Thoracic aorta (tissue), 2 donors: ENCODE results near the gene PTBP1. TPM values are rescaled to one million over a fixed set of nuclear protein-coding genes. Genes with fewer than 3 reads are reported as not detected.
A peak's percentile ranks its signal among the peaks of the same experiment; 100 is the strongest.
"Not testable (repeated sequence)": the region's sequence is repeated elsewhere in the genome, so short reads cannot be mapped to it uniquely, and the experiment has no call there.

Experiments used
- ATAC-seq: fragments of 150-250 bp; one replicate; pipeline ENCODE4 v1.8.0; 2017; ENCODE audit warnings: low read depth; ENCODE audit not compliant: insufficient number of reproducible peaks, low FRiP score
- DNase-seq: peaks from one replicate; pipeline ENCODE4 v3.0.0-alpha.2; 2020; ENCODE audit warnings: low spot score
- H3K27ac ChIP-seq, 2 donors: fragments of 200-600 bp; sonication (generic); 1 replicate in 1 of 2; 2 replicates in 1 of 2; pipeline ENCODE4 v1.5.1; 2016; ENCODE audit warnings: mild to moderate bottlenecking in 2 of 2, moderate library complexity in 2 of 2
- H3K27me3 ChIP-seq: fragments of 200-600 bp; sonication (generic); replicated peaks from 2 replicates; pipeline ENCODE4 v1.6.0; 2016; ENCODE audit warnings: mild to moderate bottlenecking; ENCODE audit not compliant: insufficient read depth
- H3K36me3 ChIP-seq: fragments of 200-600 bp; sonication (generic); one replicate; pipeline ENCODE4 v1.5.1; 2016
- H3K4me1 ChIP-seq, 2 donors: fragments of 200-600 bp; sonication (generic); 1 replicate in 1 of 2; 2 replicates in 1 of 2; pipeline versions ENCODE4 v1.5.1 to v1.6.0; 2016; ENCODE audit warnings: low read depth in 2 of 2, mild to moderate bottlenecking in 1 of 2; ENCODE audit not compliant: control insufficient read depth in 1 of 2
- H3K4me3 ChIP-seq: fragments of 200-600 bp; sonication (generic); 2 replicates; pipeline ENCODE4 v1.5.1; 2016; ENCODE audit warnings: mild to moderate bottlenecking
- H3K9me3 ChIP-seq: fragments of 200-600 bp; sonication (generic); 2 replicates; pipeline ENCODE4 v1.5.1; 2016
- CTCF ChIP-seq: fragments of 200-600 bp; sonication (generic); IDR thresholded peaks from one replicate; pipeline ENCODE4 v1.5.1; 2019; ENCODE audit warnings: antibody characterized with exemption
- total RNA-seq, 2 donors: library from RNA; depleted of rRNA; stranded (reverse); fragments of >200 nt; gene quantifications; one replicate each; pipeline versions ENCODE4 v1.1.0 to v1.2.3, GENCODE V29; 2016

PTBP1 gene
- total RNA-seq, 2 donors from 2014 or later, result 149 to 163 TPM

- H3K4me3 ChIP-seq, result no peak overlapping the region
- H3K27me3 ChIP-seq, result peaks cover 7% of the 10 kb centered on the region
- H3K36me3 ChIP-seq, result no peaks in the 10 kb centered on the region
- DNase-seq (no peak), ATAC-seq (no peak)
- H3K4me1 ChIP-seq, result peaks cover 1 to 15% of the 10 kb centered on the region in 2 donors
- H3K9me3 ChIP-seq, result no peaks in the 10 kb centered on the region
- TF ChIP-seq CTCF, result no peak
- no peak overlapping the region for H3K27ac ChIP-seq
These were observed 51.2 kb downstream of the PTBP1 start for GRCh38 chr19:848386-848921.

DNA sequence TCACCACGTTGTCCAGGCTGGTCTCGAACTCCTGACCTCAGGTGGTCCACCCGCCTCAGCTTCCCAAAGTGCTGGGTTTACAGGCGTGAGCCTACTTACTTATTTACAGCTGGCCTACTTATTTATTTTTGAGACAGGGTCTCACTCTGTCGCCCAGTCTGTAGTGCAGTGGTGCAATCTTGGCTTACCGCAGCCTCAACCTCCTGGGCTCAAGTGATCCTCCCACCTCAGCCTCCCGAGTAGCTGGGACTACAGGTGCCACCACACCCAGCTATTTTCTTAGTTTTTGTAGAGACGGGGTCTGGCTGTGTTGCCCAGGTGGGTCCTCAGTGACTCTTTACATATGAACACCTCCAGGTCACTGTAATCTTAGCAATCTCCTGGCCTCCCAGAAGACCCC is 51.9 kb downstream of the PTBP1 start:
- H3K4me1 ChIP-seq, result peaks cover 0 to 11% of the 10 kb centered on the region in 2 donors
- H3K9me3 ChIP-seq, H3K27me3 ChIP-seq, H3K4me3 ChIP-seq, ATAC-seq, DNase-seq, H3K27ac ChIP-seq, H3K36me3 ChIP-seq: not testable (repeated sequence)

DNA sequence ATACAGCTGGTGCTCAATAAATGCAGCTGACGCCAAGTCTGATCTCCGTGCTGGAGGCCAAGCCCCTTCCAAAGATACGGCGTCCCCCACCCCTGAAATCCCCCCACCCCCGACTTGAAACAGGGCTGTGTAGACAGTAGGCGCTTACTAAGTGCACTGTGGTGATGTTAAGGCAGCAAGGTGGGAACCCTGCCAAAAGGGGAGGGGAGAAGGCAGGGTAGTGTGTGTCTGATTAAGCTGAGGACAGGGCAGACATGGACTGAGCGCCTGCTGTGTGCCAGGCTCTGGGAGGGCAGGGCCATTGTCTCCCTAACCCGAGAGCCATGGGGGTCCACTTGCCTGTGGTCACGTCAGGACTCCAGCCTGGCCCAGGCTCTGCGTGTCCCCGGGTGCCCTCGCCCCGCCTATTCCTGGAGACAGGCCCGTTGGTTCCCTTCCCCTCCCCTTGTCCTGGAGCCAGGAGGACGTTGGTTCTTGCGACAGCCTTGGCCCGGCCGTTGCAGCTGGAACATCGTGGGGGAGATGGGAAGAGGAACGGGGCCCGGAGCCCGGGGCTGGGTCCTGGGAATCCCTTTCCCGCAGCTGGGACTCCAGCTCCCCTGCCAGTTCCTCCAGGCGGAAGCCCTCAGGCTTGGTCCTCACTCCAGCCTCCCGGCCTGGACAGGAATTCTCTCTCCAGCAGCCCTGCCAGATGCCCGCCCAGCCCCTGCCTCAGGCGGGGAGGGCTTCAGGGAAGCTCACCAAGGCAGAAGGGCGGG is 53.1 kb downstream of the PTBP1 start:
- peak; percentile 62 for ATAC-seq
- H3K27me3 ChIP-seq, result peaks cover 7% of the 10 kb centered on the region
- no peak for TF ChIP-seq CTCF
- H3K4me3 ChIP-seq, result peak overlapping the region; percentile 48
- DNase-seq, result peak; percentile 61
- H3K27ac ChIP-seq, result peak overlapping the region; percentile 19 to 28
- H3K36me3 ChIP-seq, result no peaks in the 10 kb centered on the region
- no peaks in the 10 kb centered on the region for H3K9me3 ChIP-seq
- peaks cover 0 to 11% of the 10 kb centered on the region in 2 donors for H3K4me1 ChIP-seq

GRCh38 chr19:850979-851335 is 53.7 kb downstream of the PTBP1 start:
- peaks cover 0 to 11% of the 10 kb centered on the region in 2 donors for H3K4me1 ChIP-seq
- no peak for ATAC-seq
- H3K4me3 ChIP-seq, result peak overlapping the region; percentile 48
- TF ChIP-seq CTCF, result no peak
- H3K36me3 ChIP-seq, result no peaks in the 10 kb centered on the region
- H3K9me3 ChIP-seq, result no peaks in the 10 kb centered on the region
- peaks cover 5% of the 10 kb centered on the region for H3K27me3 ChIP-seq
- no peak for DNase-seq
- H3K27ac ChIP-seq, result peak overlapping the region; percentile 19 to 28

GRCh38 chr19:852136-853013 is 55.1 kb downstream of the PTBP1 start, which contains the start of gene ELANE:
Gene ELANE (plus strand): TSS chr19:852303. CDS start chr19:852329, 26 bp downstream.
- no peak for ATAC-seq
- Histone ChIP-seq H3K4me1 (peaks cover 0 to 11% of the 10 kb centered on the region in 2 donors), H3K9me3 (no peaks in the 10 kb centered on the region), H3K36me3 (no peaks in the 10 kb centered on the region), H3K4me3 (no peak within 1 kb of the TSS), H3K27me3 (no peaks in the 10 kb centered on the region), H3K27ac (peak within 1 kb of the TSS in 1 of 2 donors; percentile 19)
- TF ChIP-seq CTCF, result no peak
- DNase-seq, result no peak
